ENCODE data around the gene MILR1. TPM values are rescaled to one million over a fixed set of nuclear protein-coding genes. Genes with fewer than 3 reads are reported as not detected.

The MILR1 gene
- total and polyA plus RNA-seq, 4 donors: 1.2 to 3.8 (median 1.9) TPM

- peak; percentile 32 to 48 for TF ChIP-seq RAD21 (IDR thresholded peaks at IDR 0.05)
- TF ChIP-seq TAF1 (conservative IDR thresholded peaks at IDR 0.05): no peak
- TF ChIP-seq CTCF (IDR thresholded peaks at IDR 0.05; ENCODE audit: low read depth, low read length, missing input control): peak; percentile 27
- H3K9ac ChIP-seq (ENCODE audit: low read depth in 1 of 2, low read length in 2 of 2): peak overlapping the region; percentile 86 to 98
- H3K36me3 ChIP-seq (ENCODE audit: control insufficient read depth in 4 of 4, insufficient read depth in 3 of 4, low read depth in 1 of 4, low read length in 3 of 4): peaks cover 7 to 46% (median 27%) of the 10 kb centered on the region in 4 donors
- under 1% methylated on average over 13 of the region's 13 CpGs for WGBS
- H3K4me1 ChIP-seq (ENCODE audit: control insufficient read depth in 4 of 4, insufficient read depth in 4 of 4, low read length in 3 of 4): peaks cover 3 to 38% (median 24%) of the 10 kb centered on the region in 4 donors
- DNase-seq (ENCODE audit: low spot score): no peak
- H3K4me3 ChIP-seq (ENCODE audit: low read depth in 1 of 3, low read length in 3 of 3): peak overlapping the region; percentile 64 to 99 (median 87)
- H3K27ac ChIP-seq (ENCODE audit: low read depth in 1 of 2, low read length in 2 of 2): peak overlapping the region; percentile 98 to 100
- H3K27me3 ChIP-seq (ENCODE audit: control insufficient read depth in 4 of 4, insufficient read depth in 4 of 4, low read length in 3 of 4): no peaks in the 10 kb centered on the region
- no peaks in the 10 kb centered on the region for H3K9me3 ChIP-seq (ENCODE audit: control insufficient read depth in 4 of 4, low read length in 3 of 4)
These were observed 58.5 kb downstream of the MILR1 start for GRCh38 chr17:64507413-64507782.

- H3K4me3 ChIP-seq (ENCODE audit: low read depth in 1 of 3, low read length in 3 of 3): no peak overlapping the region
- peaks cover 2 to 40% (median 23%) of the 10 kb centered on the region in 4 donors for H3K36me3 ChIP-seq (ENCODE audit: control insufficient read depth in 4 of 4, insufficient read depth in 3 of 4, low read depth in 1 of 4, low read length in 3 of 4)
- no peaks in the 10 kb centered on the region for H3K27me3 ChIP-seq (ENCODE audit: control insufficient read depth in 4 of 4, insufficient read depth in 4 of 4, low read length in 3 of 4)
- H3K9ac ChIP-seq (ENCODE audit: low read depth in 1 of 2, low read length in 2 of 2): no peak overlapping the region
- DNase-seq (ENCODE audit: low spot score): no peak
- WGBS: 98% methylated on average over 2 of the region's 2 CpGs
- no peaks in the 10 kb centered on the region for H3K9me3 ChIP-seq (ENCODE audit: control insufficient read depth in 4 of 4, low read length in 3 of 4)
- H3K27ac ChIP-seq (ENCODE audit: low read depth in 1 of 2, low read length in 2 of 2): no peak overlapping the region
- TF ChIP-seq TAF1 (conservative IDR thresholded peaks at IDR 0.05) (no peak), CTCF (IDR thresholded peaks at IDR 0.05; ENCODE audit: low read depth, low read length, missing input control) (no peak), MAX (IDR thresholded peaks at IDR 0.05) (no peak)
- H3K4me1 ChIP-seq (ENCODE audit: control insufficient read depth in 4 of 4, insufficient read depth in 4 of 4, low read length in 3 of 4): peaks cover 3 to 28% (median 14%) of the 10 kb centered on the region in 4 donors
These were observed 59.8 kb downstream of the MILR1 start for GRCh38 chr17:64508683-64509082.

GRCh38 chr17:64509179-64509578, 60.3 kb downstream of the MILR1 start:
- no peak overlapping the region for H3K4me3 ChIP-seq (ENCODE audit: low read depth in 1 of 3, low read length in 3 of 3)
- no peaks in the 10 kb centered on the region for H3K27me3 ChIP-seq (ENCODE audit: control insufficient read depth in 4 of 4, insufficient read depth in 4 of 4, low read length in 3 of 4)
- H3K27ac ChIP-seq (ENCODE audit: low read depth in 1 of 2, low read length in 2 of 2): no peak overlapping the region
- no peak for DNase-seq (ENCODE audit: low spot score)
- no peak for TF ChIP-seq HNF4G (IDR thresholded peaks at IDR 0.05)
- no peak for TF ChIP-seq FOXA1 (IDR thresholded peaks at IDR 0.05)
- no peak for TF ChIP-seq NR2F2 (IDR thresholded peaks at IDR 0.05)
- no peak for TF ChIP-seq REST (IDR thresholded peaks at IDR 0.05)
- TF ChIP-seq FOXA2 (IDR thresholded peaks at IDR 0.05): no peak
- TF ChIP-seq TAF1 (conservative IDR thresholded peaks at IDR 0.05): no peak
- TF ChIP-seq RXRA (IDR thresholded peaks at IDR 0.05): no peak
- 95% methylated on average over 6 of the region's 6 CpGs for WGBS
- no peaks in the 10 kb centered on the region for H3K9me3 ChIP-seq (ENCODE audit: control insufficient read depth in 4 of 4, low read length in 3 of 4)
- H3K4me1 ChIP-seq (ENCODE audit: control insufficient read depth in 4 of 4, insufficient read depth in 4 of 4, low read length in 3 of 4): peaks cover 0 to 23% (median 9%) of the 10 kb centered on the region in 4 donors
- peaks cover 2 to 38% (median 21%) of the 10 kb centered on the region in 4 donors for H3K36me3 ChIP-seq (ENCODE audit: control insufficient read depth in 4 of 4, insufficient read depth in 3 of 4, low read depth in 1 of 4, low read length in 3 of 4)
- no peak overlapping the region for H3K9ac ChIP-seq (ENCODE audit: low read depth in 1 of 2, low read length in 2 of 2)

All from liver (tissue), 9 donors.